HepG2 (cell line): Measurements from ENCODE around the gene CYP4A22. TPM values are rescaled to one million over a fixed set of nuclear protein-coding genes. Genes with fewer than 3 reads are reported as not detected.

ENCODE experiments used
- AKNA ChIP-seq: sonication (generic); formaldehyde crosslinking; IDR thresholded peaks from 2 replicates; pipeline ENCODE4 v1.4.0; 2020; ENCODE audit warnings: missing genetic modification reagents, borderline replicate concordance
- ATM ChIP-seq: fragments of 450-650 bp; IDR thresholded peaks from 2 replicates; pipeline ENCODE4 v1.7.1; 2017; ENCODE audit warnings: mild to moderate bottlenecking, borderline replicate concordance
- FIP1L1 ChIP-seq: fragments of 200-400 bp; formaldehyde crosslinking; IDR thresholded peaks from 2 replicates; pipeline ENCODE4 v1.6.1; 2018; ENCODE audit warnings: low read depth, mild to moderate bottlenecking, low read length, moderate library complexity, borderline replicate concordance; ENCODE audit not compliant: insufficient read depth
- GTF3A ChIP-seq: sonication (generic); formaldehyde crosslinking; conservative IDR thresholded peaks from 2 replicates; pipeline ENCODE4 v1.4.0; 2020; ENCODE audit warnings: mild to moderate bottlenecking, missing genetic modification reagents
- HMG20A ChIP-seq: IDR thresholded peaks from 2 replicates; pipeline ENCODE4 v1.6.1; 2016; ENCODE audit warnings: borderline replicate concordance
- HNRNPH1 ChIP-seq: fragments of 200-400 bp; formaldehyde crosslinking; optimal IDR thresholded peaks from 2 replicates; pipeline ENCODE3; 2017; ENCODE audit warnings: mild to moderate bottlenecking, low read depth, low read length
- JUND ChIP-seq: sonication (generic); formaldehyde crosslinking; IDR thresholded peaks from 2 replicates; pipeline ENCODE4 v1.8.0; 2022; ENCODE audit warnings: mild to moderate bottlenecking, missing genetic modification reagents
- PHF21A ChIP-seq: sonication (generic); formaldehyde crosslinking; IDR thresholded peaks from 2 replicates; pipeline ENCODE4 v1.5.0; 2020; ENCODE audit warnings: mild to moderate bottlenecking, missing genetic modification reagents
- U2AF2 ChIP-seq: fragments of 200-400 bp; formaldehyde crosslinking; IDR thresholded peaks from 2 replicates; pipeline ENCODE4 v1.6.1; 2017; ENCODE audit warnings: low read depth, mild to moderate bottlenecking, low read length
- ZBTB38 ChIP-seq: sonication (generic); formaldehyde crosslinking; IDR thresholded peaks from 2 replicates; pipeline ENCODE4 v1.5.1; 2020; ENCODE audit warnings: mild to moderate bottlenecking, missing genetic modification reagents
- ZFP36L1 ChIP-seq: sonication (generic); formaldehyde crosslinking; IDR thresholded peaks from 2 replicates; pipeline ENCODE4 v1.8.0; 2022; ENCODE audit warnings: mild to moderate bottlenecking, missing genetic modification reagents, moderate library complexity
- ZMYM4 ChIP-seq: sonication (generic); formaldehyde crosslinking; IDR thresholded peaks from 2 replicates; pipeline ENCODE4 v1.8.1; 2023; ENCODE audit warnings: mild to moderate bottlenecking, missing genetic modification reagents
- ZNF296 ChIP-seq: sonication (generic); formaldehyde crosslinking; conservative IDR thresholded peaks from 2 replicates; pipeline ENCODE4 v1.5.0; 2020; ENCODE audit warnings: mild to moderate bottlenecking, missing genetic modification reagents
- ZNF317 ChIP-seq: sonication (generic); formaldehyde crosslinking; IDR thresholded peaks from 2 replicates; pipeline ENCODE4 v1.5.0; 2020; ENCODE audit warnings: mild to moderate bottlenecking, missing genetic modification reagents
- ZNF605 ChIP-seq: sonication (generic); formaldehyde crosslinking; IDR thresholded peaks from 2 replicates; pipeline ENCODE4 v1.8.0; 2022; ENCODE audit warnings: mild to moderate bottlenecking, missing genetic modification reagents
- ZNF713 ChIP-seq: sonication (generic); formaldehyde crosslinking; IDR thresholded peaks from 2 replicates; pipeline ENCODE4 v1.4.0; 2020; ENCODE audit warnings: mild to moderate bottlenecking, missing genetic modification reagents
- ZNF777 ChIP-seq: sonication (generic); formaldehyde crosslinking; IDR thresholded peaks from 2 replicates; pipeline ENCODE4 v1.4.0; 2020; ENCODE audit warnings: missing genetic modification reagents
- ZZZ3 ChIP-seq: sonication (generic); formaldehyde crosslinking; IDR thresholded peaks from 2 replicates; pipeline ENCODE4 v1.4.0; 2020; ENCODE audit warnings: missing genetic modification reagents, mild to moderate bottlenecking, borderline replicate concordance
- polyA plus RNA-seq, 8 experiments: library from polyadenylated mRNA; depleted of rRNA in 3 of 8; stranded (reverse) in 7 of 8; unstranded in 1 of 8; fragments of >200 nt; fragmentation: Illumina TruSeq in 4 of 8; extraction: Trizol in 4 of 8; gene quantifications; 2 replicates each; pipeline versions ENCODE4 v1.2.1 to v1.2.3, GENCODE V29; 2011 to 2016; ENCODE audit warnings: low read depth in 4 of 8, missing spikeins in 1 of 8, mixed read lengths in 1 of 8; ENCODE audit not compliant: insufficient read depth in 1 of 8
- total RNA-seq, 5 experiments: library from RNA; depleted of rRNA; stranded (reverse); fragments of >200 nt; fragmentation: Illumina TruSeq; extraction: Trizol; gene quantifications; 2 replicates each; pipeline ENCODE4 v1.2.3, GENCODE V29; 2016; ENCODE audit warnings: low read depth in 1 of 5
- TF ChIP-seq, protein P1 (sequence below): sonication (generic); formaldehyde crosslinking; IDR thresholded peaks from 2 replicates; pipeline ENCODE4 v1.4.0; 2020; ENCODE audit warnings: missing genetic modification reagents
- TF ChIP-seq, protein P2 (sequence below): sonication (generic); formaldehyde crosslinking; IDR thresholded peaks from 2 replicates; pipeline ENCODE4 v1.5.0; 2020; ENCODE audit warnings: mild to moderate bottlenecking, missing genetic modification reagents, borderline replicate concordance

The CYP4A22 gene
- total and polyA plus RNA-seq, 2 of the 13 experiments (the other 11 are each of a cell fraction or from before 2014, with no cell fraction given) = not detected

DNA sequence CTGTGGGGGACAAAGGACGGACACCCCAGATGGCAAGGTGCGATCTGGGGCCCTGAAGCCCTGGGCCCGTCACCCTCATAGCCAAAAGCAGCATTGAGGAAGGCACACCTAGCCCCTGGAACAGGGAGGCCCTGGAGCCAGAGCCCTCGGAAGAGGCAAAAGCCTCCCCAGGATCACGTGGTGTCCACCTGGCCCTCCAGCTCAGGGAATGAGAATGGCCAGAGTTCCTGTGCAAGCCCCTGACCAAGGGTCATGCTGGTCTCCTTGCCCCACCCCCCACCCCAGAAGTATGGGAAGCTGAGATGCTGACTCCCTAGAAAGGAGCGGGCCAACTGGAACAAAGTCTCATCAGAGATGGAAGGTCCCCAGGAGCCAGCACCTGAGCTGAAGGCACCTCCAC lies 53.6 kb downstream of the CYP4A22 start (continued):
- TF ChIP-seq ZBTB38 (0 out of 2 replicates have a peak, but pooled peaks have one; percentile 47), ZNF777 (CRISPR knock-in tag) (no peak), ZFP36L1 (no peak), ZZZ3 (CRISPR knock-in tag) (no peak), GTF3A (CRISPR knock-in tag) (no peak), PHF21A (CRISPR knock-in tag) (no peak), HMG20A (CRISPR knock-in tag) (no peak), ZNF296 (CRISPR knock-in tag) (no peak), ZNF713 (CRISPR knock-in tag) (no peak), U2AF2 (no peak), HNRNPH1 (no peak), FIP1L1 (no peak), AKNA (CRISPR knock-in tag) (no peak), ZNF317 (CRISPR knock-in tag) (no peak), ATM (no peak), ZNF605 (CRISPR knock-in tag) (no peak), ZMYM4 (CRISPR knock-in tag) (no peak), JUND (CRISPR knock-in tag) (no peak)
- TF ChIP-seq, protein P1, sequence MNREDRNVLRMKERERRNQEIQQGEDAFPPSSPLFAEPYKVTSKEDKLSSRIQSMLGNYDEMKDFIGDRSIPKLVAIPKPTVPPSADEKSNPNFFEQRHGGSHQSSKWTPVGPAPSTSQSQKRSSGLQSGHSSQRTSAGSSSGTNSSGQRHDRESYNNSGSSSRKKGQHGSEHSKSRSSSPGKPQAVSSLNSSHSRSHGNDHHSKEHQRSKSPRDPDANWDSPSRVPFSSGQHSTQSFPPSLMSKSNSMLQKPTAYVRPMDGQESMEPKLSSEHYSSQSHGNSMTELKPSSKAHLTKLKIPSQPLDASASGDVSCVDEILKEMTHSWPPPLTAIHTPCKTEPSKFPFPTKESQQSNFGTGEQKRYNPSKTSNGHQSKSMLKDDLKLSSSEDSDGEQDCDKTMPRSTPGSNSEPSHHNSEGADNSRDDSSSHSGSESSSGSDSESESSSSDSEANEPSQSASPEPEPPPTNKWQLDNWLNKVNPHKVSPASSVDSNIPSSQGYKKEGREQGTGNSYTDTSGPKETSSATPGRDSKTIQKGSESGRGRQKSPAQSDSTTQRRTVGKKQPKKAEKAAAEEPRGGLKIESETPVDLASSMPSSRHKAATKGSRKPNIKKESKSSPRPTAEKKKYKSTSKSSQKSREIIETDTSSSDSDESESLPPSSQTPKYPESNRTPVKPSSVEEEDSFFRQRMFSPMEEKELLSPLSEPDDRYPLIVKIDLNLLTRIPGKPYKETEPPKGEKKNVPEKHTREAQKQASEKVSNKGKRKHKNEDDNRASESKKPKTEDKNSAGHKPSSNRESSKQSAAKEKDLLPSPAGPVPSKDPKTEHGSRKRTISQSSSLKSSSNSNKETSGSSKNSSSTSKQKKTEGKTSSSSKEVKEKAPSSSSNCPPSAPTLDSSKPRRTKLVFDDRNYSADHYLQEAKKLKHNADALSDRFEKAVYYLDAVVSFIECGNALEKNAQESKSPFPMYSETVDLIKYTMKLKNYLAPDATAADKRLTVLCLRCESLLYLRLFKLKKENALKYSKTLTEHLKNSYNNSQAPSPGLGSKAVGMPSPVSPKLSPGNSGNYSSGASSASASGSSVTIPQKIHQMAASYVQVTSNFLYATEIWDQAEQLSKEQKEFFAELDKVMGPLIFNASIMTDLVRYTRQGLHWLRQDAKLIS (CRISPR knock-in tag) = no peak
- TF ChIP-seq, protein P2, sequence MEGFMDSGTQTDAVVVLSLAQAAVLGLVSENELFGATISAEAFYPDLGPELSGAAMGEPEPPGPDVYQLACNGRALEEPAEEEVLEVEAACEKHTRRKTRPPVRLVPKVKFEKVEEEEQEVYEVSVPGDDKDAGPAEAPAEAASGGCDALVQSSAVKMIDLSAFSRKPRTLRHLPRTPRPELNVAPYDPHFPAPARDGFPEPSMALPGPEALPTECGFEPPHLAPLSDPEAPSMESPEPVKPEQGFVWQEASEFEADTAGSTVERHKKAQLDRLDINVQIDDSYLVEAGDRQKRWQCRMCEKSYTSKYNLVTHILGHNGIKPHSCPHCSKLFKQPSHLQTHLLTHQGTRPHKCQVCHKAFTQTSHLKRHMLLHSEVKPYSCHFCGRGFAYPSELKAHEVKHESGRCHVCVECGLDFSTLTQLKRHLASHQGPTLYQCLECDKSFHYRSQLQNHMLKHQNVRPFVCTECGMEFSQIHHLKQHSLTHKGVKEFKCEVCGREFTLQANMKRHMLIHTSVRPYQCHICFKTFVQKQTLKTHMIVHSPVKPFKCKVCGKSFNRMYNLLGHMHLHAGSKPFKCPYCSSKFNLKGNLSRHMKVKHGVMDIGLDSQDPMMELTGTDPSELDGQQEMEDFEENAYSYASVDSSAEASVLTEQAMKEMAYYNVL (CRISPR knock-in tag) = 0 out of 2 replicates have a peak, but pooled peaks have one; percentile 12
